EL (cell line): ENCODE measurements around the gene TBRG4.

Source experiments
- DNase-seq: peaks from one replicate; pipeline ENCODE4 v3.0.0-alpha.2; 2016

TBRG4 gene

GRCh38 chr7:45073031-45073785 is 38.3 kb downstream of the TBRG4 start:
- no peak for DNase-seq

GRCh38 chr7:45072131-45073030 is 39.1 kb downstream of the TBRG4 start:
- no peak for DNase-seq

GRCh38 chr7:45071528-45071927 is 40.0 kb downstream of the TBRG4 start:
- DNase-seq: no peak

- DNase-seq: no peak
These were observed 41.2 kb downstream of the TBRG4 start for GRCh38 chr7:45070254-45070642.

GRCh38 chr7:45069444-45070253 is 41.8 kb downstream of the TBRG4 start:
- DNase-seq: no peak

GRCh38 chr7:45068236-45069023 is 43.1 kb downstream of the TBRG4 start:
- DNase-seq: no peak

GRCh38 chr7:45067582-45067981 is 43.9 kb downstream of the TBRG4 start:
- no peak for DNase-seq

- DNase-seq: no peak
These were observed 45.1 kb downstream of the TBRG4 start for GRCh38 chr7:45066409-45066808.

GRCh38 chr7:45065031-45065995 is 46.2 kb downstream of the TBRG4 start:
- DNase-seq: no peak

- DNase-seq: no peak
These were observed 47.3 kb downstream of the TBRG4 start for GRCh38 chr7:45064047-45064725.

- DNase-seq: no peak
These were observed 49.6 kb downstream of the TBRG4 start for GRCh38 chr7:45061806-45062425.

- DNase-seq: no peak
These were observed 50.1 kb downstream of the TBRG4 start for GRCh38 chr7:45061352-45061751.

- DNase-seq: no peak
These were observed 51.2 kb downstream of the TBRG4 start for GRCh38 chr7:45060295-45060694.

GRCh38 chr7:45057878-45058277 is 53.6 kb downstream of the TBRG4 start:
- DNase-seq: no peak

- no peak for DNase-seq
These were observed 55.8 kb downstream of the TBRG4 start for GRCh38 chr7:45055594-45056219.

GRCh38 chr7:45055016-45055415 is 56.5 kb downstream of the TBRG4 start:
- DNase-seq: peak; percentile 46

- DNase-seq: no peak
These were observed 57.1 kb downstream of the TBRG4 start for GRCh38 chr7:45054442-45054841.

GRCh38 chr7:45053941-45054340 is 57.6 kb downstream of the TBRG4 start:
- no peak for DNase-seq

- DNase-seq: no peak
These were observed 58.1 kb downstream of the TBRG4 start for GRCh38 chr7:45053401-45053800.

- DNase-seq: no peak
These were observed 59.5 kb downstream of the TBRG4 start for GRCh38 chr7:45052011-45052410.
